Mucosa of rectum (tissue), 2 donors: ENCODE data around the gene GPR15LG.
"Not testable (repeated sequence)": the region's sequence is repeated elsewhere in the genome, so short reads cannot be mapped to it uniquely, and the experiment has no call there.

Experiments used
- H3K27ac ChIP-seq, 2 donors: one replicate each; pipeline ENCODE4 v1.7.0; 2013; ENCODE audit warnings: inconsistent platforms in 2 of 2, low read depth in 2 of 2, low read length in 2 of 2
- H3K27me3 ChIP-seq, 2 donors: one replicate each; pipeline ENCODE4 v1.7.0; 2013; ENCODE audit warnings: low read length in 2 of 2; ENCODE audit not compliant: control insufficient read depth in 2 of 2, insufficient read depth in 2 of 2
- H3K36me3 ChIP-seq, 2 donors: one replicate each; pipeline ENCODE4 v1.7.0; 2013; ENCODE audit warnings: low read length in 2 of 2; ENCODE audit not compliant: control insufficient read depth in 2 of 2, insufficient read depth in 2 of 2
- H3K4me1 ChIP-seq, 2 donors: one replicate each; pipeline ENCODE4 v1.7.0; 2013; ENCODE audit warnings: low read length in 2 of 2, mild to moderate bottlenecking in 1 of 2; ENCODE audit not compliant: control insufficient read depth in 2 of 2, insufficient read depth in 2 of 2
- H3K4me3 ChIP-seq, 2 donors: one replicate each; pipeline ENCODE4 v1.7.0; 2013; ENCODE audit warnings: low read length in 2 of 2
- H3K9ac ChIP-seq, 2 donors: one replicate each; pipeline ENCODE4 v1.7.0; 2013; ENCODE audit warnings: low read length in 2 of 2, low read depth in 1 of 2, mild to moderate bottlenecking in 1 of 2
- H3K9me3 ChIP-seq, 2 donors: one replicate each; pipeline ENCODE4 v1.7.0; 2013; ENCODE audit warnings: low read length in 2 of 2; ENCODE audit not compliant: control insufficient read depth in 2 of 2
- donor health status: healthy.
- donor health status: Normal muscosa, but diverticular disease.

GPR15LG gene

GRCh38 chr10:84163996-84164395 is 9.6 kb upstream of the GPR15LG start:
- Histone ChIP-seq H3K27ac (peak overlapping the region; percentile 5 to 70), H3K9ac (no peak overlapping the region), H3K4me3 (no peak overlapping the region), H3K9me3 (no peaks in the 10 kb centered on the region), H3K36me3 (no peaks in the 10 kb centered on the region), H3K27me3 (no peaks in the 10 kb centered on the region), H3K4me1 (peaks cover 9 to 20% of the 10 kb centered on the region in 2 donors)

GRCh38 chr10:84164442-84164841 is 9.2 kb upstream of the GPR15LG start:
- H3K9ac ChIP-seq: no peak overlapping the region
- no peaks in the 10 kb centered on the region for H3K36me3 ChIP-seq
- H3K4me1 ChIP-seq: peaks cover 9 to 16% of the 10 kb centered on the region in 2 donors
- H3K27me3 ChIP-seq: no peaks in the 10 kb centered on the region
- H3K27ac ChIP-seq: peak overlapping the region in 1 of 2 donors; percentile 70
- H3K4me3 ChIP-seq: no peak overlapping the region
- no peaks in the 10 kb centered on the region for H3K9me3 ChIP-seq

- no peak overlapping the region for H3K4me3 ChIP-seq
- no peaks in the 10 kb centered on the region for H3K36me3 ChIP-seq
- no peaks in the 10 kb centered on the region for H3K9me3 ChIP-seq
- no peak overlapping the region for H3K27ac ChIP-seq
- H3K9ac ChIP-seq: no peak overlapping the region
- H3K27me3 ChIP-seq: no peaks in the 10 kb centered on the region
- H3K4me1 ChIP-seq: peaks cover 10 to 17% of the 10 kb centered on the region in 2 donors
Measured at GRCh38 chr10:84166620-84167288, 6.8 kb upstream of the GPR15LG start.

GRCh38 chr10:84167289-84167653 is 6.3 kb upstream of the GPR15LG start:
- not testable (repeated sequence) for H3K27me3 ChIP-seq, H3K36me3 ChIP-seq, H3K9ac ChIP-seq, H3K4me3 ChIP-seq, H3K9me3 ChIP-seq, H3K27ac ChIP-seq
- H3K4me1 ChIP-seq: peaks cover 12 to 20% of the 10 kb centered on the region in 2 donors

GRCh38 chr10:84168382-84168781 is 5.2 kb upstream of the GPR15LG start:
- not testable (repeated sequence) for H3K4me3 ChIP-seq, H3K27ac ChIP-seq, H3K36me3 ChIP-seq, H3K9ac ChIP-seq, H3K9me3 ChIP-seq, H3K27me3 ChIP-seq
- peaks cover 23 to 26% of the 10 kb centered on the region in 2 donors for H3K4me1 ChIP-seq

GRCh38 chr10:84171237-84171636 is 2.4 kb upstream of the GPR15LG start:
- H3K9me3 ChIP-seq, H3K27me3 ChIP-seq, H3K9ac ChIP-seq, H3K36me3 ChIP-seq: not testable (repeated sequence)
- H3K4me3 ChIP-seq: peak overlapping the region in 1 of 2 donors; percentile 0
- H3K4me1 ChIP-seq: peaks cover 17 to 29% of the 10 kb centered on the region in 2 donors
- H3K27ac ChIP-seq: peak overlapping the region; percentile 92 to 94

GRCh38 chr10:84171700-84172466 is 1.7 kb upstream of the GPR15LG start:
- not testable (repeated sequence) for H3K9me3 ChIP-seq, H3K36me3 ChIP-seq, H3K27me3 ChIP-seq
- peak overlapping the region; percentile 50 to 56 for H3K9ac ChIP-seq
- peaks cover 17 to 29% of the 10 kb centered on the region in 2 donors for H3K4me1 ChIP-seq
- H3K4me3 ChIP-seq: peak overlapping the region in 1 of 2 donors; percentile 0
- H3K27ac ChIP-seq: peak overlapping the region; percentile 92 to 94

- Histone ChIP-seq H3K9me3 (no peaks in the 10 kb centered on the region), H3K4me3 (peak overlapping the region in 1 of 2 donors; percentile 10), H3K36me3 (peaks cover 11 to 12% of the 10 kb centered on the region in 2 donors), H3K9ac (peak overlapping the region; percentile 50 to 56), H3K4me1 (peaks cover 17 to 29% of the 10 kb centered on the region in 2 donors), H3K27me3 (no peaks in the 10 kb centered on the region), H3K27ac (peak overlapping the region; percentile 92 to 94)
Measured at GRCh38 chr10:84172467-84173356, 889 bp upstream of the GPR15LG start.

GRCh38 chr10:84175436-84175835 is 1.8 kb downstream of the GPR15LG start:
- Histone ChIP-seq H3K4me1 (peaks cover 22 to 38% of the 10 kb centered on the region in 2 donors), H3K27ac (no peak overlapping the region), H3K9me3 (no peaks in the 10 kb centered on the region), H3K36me3 (peaks cover 25 to 31% of the 10 kb centered on the region in 2 donors), H3K27me3 (no peaks in the 10 kb centered on the region), H3K4me3 (peak overlapping the region; percentile 69 to 89), H3K9ac (peak overlapping the region; percentile 24 to 26)
